A549 (cell line): ENCODE measurements around the gene PCNT. TPM values are rescaled to one million over a fixed set of nuclear protein-coding genes. Genes with fewer than 3 reads are reported as not detected.

Experiments used
- ATAC-seq, 2 experiments: fragments of 200-7000 bp in 1 of 2; fragments of >200 bp in 1 of 2; cut with Nextera tagmentation in 1 of 2; cut with Tn5 transposase in 1 of 2; 3 replicates each; pipeline versions ENCODE4 v1.8.0 to v1.9.1; 2018 to 2020; ENCODE audit warnings: mild to moderate bottlenecking in 1 of 2, moderate library complexity in 1 of 2
- CTCF ChIA-PET: fragments of 300-600 bp; sonication (Branson Sonifier 250); formaldehyde crosslinking; extraction: SDS; loops from one replicate; lab custom pipeline; 2021; ENCODE audit warnings: antibody characterized with exemption, inconsistent platforms; lab: Yijun Ruan, JAX
- POLR2A ChIA-PET: fragments of 350-600 bp; formaldehyde crosslinking; extraction: SDS; loops from one replicate; lab custom pipeline; 2021; ENCODE audit warnings: antibody characterized with exemption, inconsistent platforms; lab: Yijun Ruan, JAX
- DNase-seq, 2 experiments: peaks; one replicate each; pipeline versions ENCODE4 v3.0.0 to v3.0.0-alpha.2; 2011 to 2016; ENCODE audit warnings: low read depth in 1 of 2, low spot score in 1 of 2
- FAIRE-seq: peaks from 2 replicates; lab custom pipeline; 2011; peaks lifted over from hg19 to GRCh38; lab: Jason Lieb, UNC
- H3K27ac ChIP-seq, 2 experiments: fragments of >200 bp; sonication (Bioruptor Twin); formaldehyde crosslinking; 3 replicates each; pipeline ENCODE4 v1.5.1; 2016 to 2017
- H3K4me1 ChIP-seq: fragments of >200 bp; sonication (Bioruptor Twin); formaldehyde crosslinking; 3 replicates; pipeline ENCODE4 v1.6.1; 2016
- H3K4me2 ChIP-seq: fragments of >200 bp; sonication (Bioruptor Twin); formaldehyde crosslinking; 3 replicates; pipeline ENCODE4 v1.6.1; 2016
- H3K4me3 ChIP-seq: fragments of >200 bp; sonication (Bioruptor Twin); formaldehyde crosslinking; 3 replicates; pipeline ENCODE4 v1.5.1; 2016
- H3K9me3 ChIP-seq: fragments of >200 bp; sonication (Bioruptor Twin); formaldehyde crosslinking; 3 replicates; pipeline ENCODE4 v1.6.1; 2016
- BHLHE40 ChIP-seq: IDR thresholded peaks from 2 replicates; pipeline ENCODE4 v1.6.1; 2012; ENCODE audit warnings: low read depth, low read length, inconsistent platforms
- CBX2 ChIP-seq: fragments of 200-600 bp; sonication (generic); IDR thresholded peaks from 2 replicates; pipeline ENCODE4 v1.6.1; 2016; ENCODE audit warnings: low read depth, mild to moderate bottlenecking, borderline replicate concordance
- CEBPB ChIP-seq, 2 experiments: fragments of >200 bp in 1 of 2; sonication (Bioruptor Twin) in 1 of 2; formaldehyde crosslinking in 1 of 2; IDR thresholded peaks; 2 replicates each; pipeline ENCODE4 v1.6.1; 2012 to 2016
- CHD4 ChIP-seq: fragments of 200-600 bp; sonication (generic); IDR thresholded peaks from 2 replicates; pipeline ENCODE4 v1.6.1; 2016; ENCODE audit warnings: antibody characterized with exemption, mild to moderate bottlenecking, borderline replicate concordance
- EHF ChIP-seq: fragments of 250-450 bp; sonication (Bioruptor Pico); IDR thresholded peaks from 2 replicates; pipeline ENCODE4 v1.5.0; 2020; ENCODE audit warnings: mild to moderate bottlenecking
- EHMT2 ChIP-seq: fragments of 200-600 bp; sonication (generic); IDR thresholded peaks from 2 replicates; pipeline ENCODE4 v1.6.1; 2016; ENCODE audit warnings: antibody characterized with exemption, low read depth, mild to moderate bottlenecking, moderate library complexity
- EP300 ChIP-seq, 2 experiments: fragments of >200 bp; sonication (Bioruptor Twin); formaldehyde crosslinking; IDR thresholded peaks; 2 replicates in 1 of 2; 3 replicates in 1 of 2; pipeline ENCODE4 v1.6.1; 2016 to 2017
- ESRRA ChIP-seq: fragments of 150-350 bp; IDR thresholded peaks from 2 replicates; pipeline ENCODE4 v1.6.1; 2014; ENCODE audit warnings: mild to moderate bottlenecking, low read length, borderline replicate concordance
- FOSB ChIP-seq: fragments of 250-450 bp; sonication (Bioruptor Pico); IDR thresholded peaks from 2 replicates; pipeline ENCODE4 v1.5.0; 2020; ENCODE audit warnings: mild to moderate bottlenecking, moderate library complexity
- GATA3 ChIP-seq: IDR thresholded peaks from 2 replicates; pipeline ENCODE4 v1.6.1; 2012; ENCODE audit warnings: borderline replicate concordance
- HES2 ChIP-seq: fragments of >200 bp; sonication (Bioruptor Twin); formaldehyde crosslinking; IDR thresholded peaks from 2 replicates; pipeline ENCODE4 v1.6.1; 2016
- HEYL ChIP-seq: fragments of 250-450 bp; sonication (Bioruptor Pico); IDR thresholded peaks from 2 replicates; pipeline ENCODE4 v1.8.0; 2021; ENCODE audit warnings: mild to moderate bottlenecking, moderate library complexity
- HOXA7 ChIP-seq: fragments of 250-450 bp; sonication (Bioruptor Pico); IDR thresholded peaks from 2 replicates; pipeline ENCODE4 v1.5.0; 2020; ENCODE audit warnings: mild to moderate bottlenecking, moderate library complexity
- HOXB13 ChIP-seq: fragments of 250-450 bp; sonication (Bioruptor Pico); IDR thresholded peaks from 2 replicates; pipeline ENCODE4 v1.5.0; 2020; ENCODE audit warnings: low read depth, mild to moderate bottlenecking, moderate library complexity
- HOXB5 ChIP-seq: fragments of 250-450 bp; sonication (Bioruptor Pico); IDR thresholded peaks from 2 replicates; pipeline ENCODE4 v1.5.0; 2020; ENCODE audit warnings: mild to moderate bottlenecking, moderate library complexity
- KDM5A ChIP-seq: fragments of 200-600 bp; sonication (generic); IDR thresholded peaks from 2 replicates; pipeline ENCODE4 v1.6.1; 2016; ENCODE audit warnings: antibody characterized with exemption, mild to moderate bottlenecking
- NFE2L2 ChIP-seq: fragments of 150-350 bp; conservative IDR thresholded peaks from 2 replicates; pipeline ENCODE4 v1.6.1; 2014; ENCODE audit warnings: low read length
- PBX3 ChIP-seq: IDR thresholded peaks from 2 replicates; pipeline ENCODE4 v1.6.1; 2012
- POLR2A ChIP-seq: IDR thresholded peaks from 2 replicates; pipeline ENCODE4 v1.6.1; 2012; ENCODE audit warnings: mild to moderate bottlenecking, low read length
- RAD21 ChIP-seq, 2 experiments: fragments of >200 bp in 1 of 2; sonication (Bioruptor Twin) in 1 of 2; formaldehyde crosslinking in 1 of 2; IDR thresholded peaks in 1 of 2; conservative IDR thresholded peaks in 1 of 2; 2 replicates in 1 of 2; 3 replicates in 1 of 2; pipeline ENCODE4 v1.6.1; 2012 to 2018; ENCODE audit warnings: inconsistent platforms in 1 of 2
- RARB ChIP-seq: fragments of 250-450 bp; sonication (Bioruptor Pico); IDR thresholded peaks from 2 replicates; pipeline ENCODE4 v1.8.0; 2021; ENCODE audit warnings: mild to moderate bottlenecking, moderate library complexity
- SMC3 ChIP-seq: fragments of >200 bp; sonication (Bioruptor Twin); formaldehyde crosslinking; IDR thresholded peaks from 3 replicates; pipeline ENCODE4 v1.6.1; 2018; ENCODE audit warnings: inconsistent platforms
- TFCP2L1 ChIP-seq: fragments of 250-450 bp; sonication (Bioruptor Pico); IDR thresholded peaks from 2 replicates; pipeline ENCODE4 v1.5.0; 2021; ENCODE audit warnings: mild to moderate bottlenecking
- TP53 ChIP-seq: fragments of 250-450 bp; sonication (Bioruptor Pico); IDR thresholded peaks from 2 replicates; pipeline ENCODE4 v1.5.0; 2021; ENCODE audit warnings: mild to moderate bottlenecking, moderate library complexity
- ZFP36 ChIP-seq: fragments of 450-650 bp; IDR thresholded peaks from 2 replicates; pipeline ENCODE4 v1.6.1; 2014; ENCODE audit warnings: borderline replicate concordance; ENCODE audit not compliant: partially characterized antibody
- ZSCAN20 ChIP-seq: fragments of 250-450 bp; sonication (Bioruptor Pico); IDR thresholded peaks from 2 replicates; pipeline ENCODE4 v1.8.0; 2022; ENCODE audit warnings: mild to moderate bottlenecking, moderate library complexity
- WGBS: methylation state at CpG from one replicate; pipeline ENCODE4 v1.1.6; 2017; ENCODE audit errors: missing lambda C conversion rate; 5-methylcytosine and 5-hydroxymethylcytosine counted together
- polyA plus RNA-seq, 4 experiments: library from polyadenylated mRNA; depleted of rRNA in 3 of 4; stranded (reverse); fragments of >200 nt; fragmentation: RNase III in 1 of 4; extraction: RNeasy Plus Mini Kit Qiagen cat#74134 plus additional on column Dnase treatment in 1 of 4; gene quantifications; 2 replicates in 3 of 4; 3 replicates in 1 of 4; pipeline ENCODE4 v1.2.3, GENCODE V29; 2011 to 2017
- TF ChIP-seq, protein P1 (sequence below): fragments of 250-450 bp; sonication (Bioruptor Pico); IDR thresholded peaks from 2 replicates; pipeline ENCODE4 v1.5.0; 2020; ENCODE audit warnings: low read depth, mild to moderate bottlenecking, moderate library complexity
- TF ChIP-seq, protein P2 (sequence below): IDR thresholded peaks from 2 replicates; pipeline ENCODE4 v1.6.1; 2012
- TF ChIP-seq, protein P3 (sequence below): fragments of >200 bp; sonication (Bioruptor Twin); formaldehyde crosslinking; IDR thresholded peaks from 3 replicates; pipeline ENCODE4 v1.5.1; 2016
- TF ChIP-seq, protein P4 (sequence below): fragments of 200-600 bp; sonication (generic); IDR thresholded peaks from 2 replicates; pipeline ENCODE4 v1.6.1; 2016; ENCODE audit warnings: antibody characterized with exemption, mild to moderate bottlenecking, moderate library complexity

Gene PCNT
- polyA plus RNA-seq, 2 of the 4 experiments (the other 2 are of a cell fraction), result 11.1 to 14.6 TPM

GRCh38 chr21:46409641-46410406 is 85.9 kb downstream of the PCNT start (continued):
- TF ChIP-seq, protein P1, sequence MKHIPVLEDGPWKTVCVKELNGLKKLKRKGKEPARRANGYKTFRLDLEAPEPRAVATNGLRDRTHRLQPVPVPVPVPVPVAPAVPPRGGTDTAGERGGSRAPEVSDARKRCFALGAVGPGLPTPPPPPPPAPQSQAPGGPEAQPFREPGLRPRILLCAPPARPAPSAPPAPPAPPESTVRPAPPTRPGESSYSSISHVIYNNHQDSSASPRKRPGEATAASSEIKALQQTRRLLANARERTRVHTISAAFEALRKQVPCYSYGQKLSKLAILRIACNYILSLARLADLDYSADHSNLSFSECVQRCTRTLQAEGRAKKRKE (CRISPR knock-in tag), result no peak
- TF ChIP-seq EHMT2, result no peak
- TF ChIP-seq HEYL (CRISPR knock-in tag), result no peak
- no peak for TF ChIP-seq KDM5A
- TF ChIP-seq RAD21 (conservative IDR thresholded peaks at IDR 0.05 in 1 of 2, IDR thresholded peaks at IDR 0.05 in 1 of 2), result no peak
- no peak for TF ChIP-seq EHF (CRISPR knock-in tag)
- TF ChIP-seq SMC3, result no peak

DNA sequence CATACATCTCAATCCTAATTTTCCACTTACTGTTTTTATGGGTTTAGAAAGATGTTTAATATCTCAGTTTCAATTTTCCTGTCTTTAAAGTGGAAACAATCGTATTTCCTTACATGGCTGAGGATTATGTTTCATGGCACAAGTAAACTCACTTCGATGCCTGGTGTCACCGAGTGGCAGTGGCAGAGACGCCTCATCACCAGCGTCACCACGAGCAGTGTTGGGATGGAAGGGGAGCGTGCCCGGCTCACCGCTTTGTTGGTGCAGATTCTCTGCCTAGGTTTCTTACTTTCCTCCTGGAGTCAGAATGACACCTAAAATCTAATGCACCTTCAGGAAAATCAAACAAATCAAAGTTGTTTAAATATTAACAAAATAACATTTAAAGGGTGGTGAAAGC is 86.6 kb downstream of the PCNT start:
- WGBS, result 95% methylated on average over 9 of the region's 9 CpGs
- ChIA-PET POLR2A (no interaction called here), CTCF (interaction anchor here (0.7 to 0.8 kb wide), 2 partner anchors 63 to 156 kb away, joined by 3 read pairs; no protein-coding TSS in a partner anchor)
- DNase-seq (no peak), FAIRE-seq (no peak), ATAC-seq (no peak)
- H3K27ac ChIP-seq, result no peak overlapping the region
- TF ChIP-seq KDM5A (no peak), ZFP36 (no peak), NFE2L2 (no peak), TP53 (CRISPR knock-in tag) (no peak), ZSCAN20 (CRISPR knock-in tag) (no peak), TFCP2L1 (CRISPR knock-in tag) (no peak), POLR2A (no peak), PBX3 (no peak), RARB (CRISPR knock-in tag) (no peak), RAD21 (conservative IDR thresholded peaks at IDR 0.05 in 1 of 2, IDR thresholded peaks at IDR 0.05 in 1 of 2) (no peak), HOXA7 (CRISPR knock-in tag) (no peak), FOSB (CRISPR knock-in tag) (no peak), ESRRA (no peak), CEBPB (IDR thresholded peaks at IDR 0.05) (no peak), HES2 (no peak), HOXB5 (CRISPR knock-in tag) (no peak), EP300 (IDR thresholded peaks at IDR 0.05) (no peak)
- H3K4me2 ChIP-seq, result no peak overlapping the region
- H3K4me3 ChIP-seq, result no peak overlapping the region
- no peaks in the 10 kb centered on the region for H3K9me3 ChIP-seq
- H3K4me1 ChIP-seq, result no peaks in the 10 kb centered on the region

DNA sequence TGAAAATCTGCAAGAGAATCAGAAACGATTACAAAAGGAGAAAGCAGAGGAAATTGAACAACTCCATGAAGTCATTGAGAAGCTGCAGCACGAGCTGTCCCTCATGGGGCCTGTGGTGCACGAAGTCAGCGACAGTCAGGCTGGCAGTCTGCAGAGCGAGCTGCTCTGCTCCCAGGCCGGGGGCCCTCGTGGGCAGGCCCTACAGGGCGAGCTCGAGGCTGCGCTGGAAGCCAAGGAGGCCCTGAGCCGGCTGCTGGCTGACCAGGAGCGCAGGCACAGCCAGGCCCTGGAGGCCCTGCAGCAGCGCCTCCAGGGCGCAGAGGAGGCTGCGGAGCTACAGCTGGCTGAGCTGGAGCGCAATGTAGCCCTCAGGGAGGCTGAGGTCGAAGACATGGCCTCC is 87.3 kb downstream of the PCNT start:
- ChIA-PET CTCF (interaction anchor here (0.7 to 0.8 kb wide), 2 partner anchors 64 to 156 kb away, joined by 3 read pairs; no protein-coding TSS in a partner anchor), POLR2A (no interaction called here)
- DNase-seq (no peak), FAIRE-seq (no peak), ATAC-seq (no peak)
- no peak overlapping the region for H3K4me2 ChIP-seq
- no peak overlapping the region for H3K27ac ChIP-seq
- H3K4me3 ChIP-seq, result no peak overlapping the region
- H3K4me1 ChIP-seq, result no peaks in the 10 kb centered on the region
- WGBS, result 91% methylated on average over 6 of the region's 17 CpGs
- H3K9me3 ChIP-seq, result no peaks in the 10 kb centered on the region
- TF ChIP-seq GATA3, result no peak
- TF ChIP-seq, protein P2, sequence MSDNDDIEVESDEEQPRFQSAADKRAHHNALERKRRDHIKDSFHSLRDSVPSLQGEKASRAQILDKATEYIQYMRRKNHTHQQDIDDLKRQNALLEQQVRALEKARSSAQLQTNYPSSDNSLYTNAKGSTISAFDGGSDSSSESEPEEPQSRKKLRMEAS, result no peak
- TF ChIP-seq CHD4, result no peak
- TF ChIP-seq BHLHE40, result no peak
- no peak for TF ChIP-seq CBX2
- TF ChIP-seq, protein P3, sequence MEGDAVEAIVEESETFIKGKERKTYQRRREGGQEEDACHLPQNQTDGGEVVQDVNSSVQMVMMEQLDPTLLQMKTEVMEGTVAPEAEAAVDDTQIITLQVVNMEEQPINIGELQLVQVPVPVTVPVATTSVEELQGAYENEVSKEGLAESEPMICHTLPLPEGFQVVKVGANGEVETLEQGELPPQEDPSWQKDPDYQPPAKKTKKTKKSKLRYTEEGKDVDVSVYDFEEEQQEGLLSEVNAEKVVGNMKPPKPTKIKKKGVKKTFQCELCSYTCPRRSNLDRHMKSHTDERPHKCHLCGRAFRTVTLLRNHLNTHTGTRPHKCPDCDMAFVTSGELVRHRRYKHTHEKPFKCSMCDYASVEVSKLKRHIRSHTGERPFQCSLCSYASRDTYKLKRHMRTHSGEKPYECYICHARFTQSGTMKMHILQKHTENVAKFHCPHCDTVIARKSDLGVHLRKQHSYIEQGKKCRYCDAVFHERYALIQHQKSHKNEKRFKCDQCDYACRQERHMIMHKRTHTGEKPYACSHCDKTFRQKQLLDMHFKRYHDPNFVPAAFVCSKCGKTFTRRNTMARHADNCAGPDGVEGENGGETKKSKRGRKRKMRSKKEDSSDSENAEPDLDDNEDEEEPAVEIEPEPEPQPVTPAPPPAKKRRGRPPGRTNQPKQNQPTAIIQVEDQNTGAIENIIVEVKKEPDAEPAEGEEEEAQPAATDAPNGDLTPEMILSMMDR, result no peak
- no peak for TF ChIP-seq RAD21 (conservative IDR thresholded peaks at IDR 0.05 in 1 of 2, IDR thresholded peaks at IDR 0.05 in 1 of 2)
- TF ChIP-seq, protein P4, sequence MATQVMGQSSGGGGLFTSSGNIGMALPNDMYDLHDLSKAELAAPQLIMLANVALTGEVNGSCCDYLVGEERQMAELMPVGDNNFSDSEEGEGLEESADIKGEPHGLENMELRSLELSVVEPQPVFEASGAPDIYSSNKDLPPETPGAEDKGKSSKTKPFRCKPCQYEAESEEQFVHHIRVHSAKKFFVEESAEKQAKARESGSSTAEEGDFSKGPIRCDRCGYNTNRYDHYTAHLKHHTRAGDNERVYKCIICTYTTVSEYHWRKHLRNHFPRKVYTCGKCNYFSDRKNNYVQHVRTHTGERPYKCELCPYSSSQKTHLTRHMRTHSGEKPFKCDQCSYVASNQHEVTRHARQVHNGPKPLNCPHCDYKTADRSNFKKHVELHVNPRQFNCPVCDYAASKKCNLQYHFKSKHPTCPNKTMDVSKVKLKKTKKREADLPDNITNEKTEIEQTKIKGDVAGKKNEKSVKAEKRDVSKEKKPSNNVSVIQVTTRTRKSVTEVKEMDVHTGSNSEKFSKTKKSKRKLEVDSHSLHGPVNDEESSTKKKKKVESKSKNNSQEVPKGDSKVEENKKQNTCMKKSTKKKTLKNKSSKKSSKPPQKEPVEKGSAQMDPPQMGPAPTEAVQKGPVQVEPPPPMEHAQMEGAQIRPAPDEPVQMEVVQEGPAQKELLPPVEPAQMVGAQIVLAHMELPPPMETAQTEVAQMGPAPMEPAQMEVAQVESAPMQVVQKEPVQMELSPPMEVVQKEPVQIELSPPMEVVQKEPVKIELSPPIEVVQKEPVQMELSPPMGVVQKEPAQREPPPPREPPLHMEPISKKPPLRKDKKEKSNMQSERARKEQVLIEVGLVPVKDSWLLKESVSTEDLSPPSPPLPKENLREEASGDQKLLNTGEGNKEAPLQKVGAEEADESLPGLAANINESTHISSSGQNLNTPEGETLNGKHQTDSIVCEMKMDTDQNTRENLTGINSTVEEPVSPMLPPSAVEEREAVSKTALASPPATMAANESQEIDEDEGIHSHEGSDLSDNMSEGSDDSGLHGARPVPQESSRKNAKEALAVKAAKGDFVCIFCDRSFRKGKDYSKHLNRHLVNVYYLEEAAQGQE, result no peak
- no peak for TF ChIP-seq HOXB13 (CRISPR knock-in tag)
